COR-L47 (cell line): ENCODE results near the gene WDR6.
A peak's percentile ranks its signal among the peaks of the same experiment; 100 is the strongest.

Source experiments
- DNase-seq: peaks from one replicate; lab custom pipeline; 2025; lab: John Stamatoyannopoulos, UW

WDR6 gene

GRCh38 chr3:49007068-49007770 lies at the start of gene WDR6:
Gene WDR6, plus strand, starts transcription at chr3:49007391. Its CDS starts 41 bp downstream, at chr3:49007432.
- peak; percentile 93 for DNase-seq

- no peak for DNase-seq
These were observed 46.3 kb upstream of the WDR6 start for GRCh38 chr3:48960841-48961413.

GRCh38 chr3:48962340-48962739 lies 44.9 kb upstream of the WDR6 start:
- no peak for DNase-seq

- no peak for DNase-seq
These were observed 44.3 kb upstream of the WDR6 start for GRCh38 chr3:48962939-48963338.

GRCh38 chr3:48963591-48963990 lies 43.6 kb upstream of the WDR6 start:
- no peak for DNase-seq

GRCh38 chr3:48966367-48966766 lies 40.8 kb upstream of the WDR6 start:
- DNase-seq: no peak

GRCh38 chr3:48966876-48967361 lies 40.3 kb upstream of the WDR6 start:
- DNase-seq: no peak

- DNase-seq: no peak
These were observed 36.6 kb upstream of the WDR6 start for GRCh38 chr3:48970586-48970985.

GRCh38 chr3:48974076-48974864 lies 32.9 kb upstream of the WDR6 start:
- DNase-seq: no peak

- no peak for DNase-seq
These were observed 27.7 kb upstream of the WDR6 start for GRCh38 chr3:48979451-48979850.

GRCh38 chr3:48980295-48980694 lies 26.9 kb upstream of the WDR6 start:
- no peak for DNase-seq

- no peak for DNase-seq
These were observed 25.2 kb upstream of the WDR6 start for GRCh38 chr3:48982016-48982415.

- DNase-seq: no peak
These were observed 24.5 kb upstream of the WDR6 start for GRCh38 chr3:48982686-48983085.

GRCh38 chr3:48983096-48983495 lies 24.1 kb upstream of the WDR6 start:
- no peak for DNase-seq

GRCh38 chr3:48984663-48985062 lies 22.5 kb upstream of the WDR6 start:
- no peak for DNase-seq

- no peak for DNase-seq
These were observed 21.3 kb upstream of the WDR6 start for GRCh38 chr3:48985831-48986376.

- peak; percentile 49 for DNase-seq
These were observed 17.9 kb upstream of the WDR6 start for GRCh38 chr3:48989126-48989795.

- peak; percentile 50 for DNase-seq
These were observed 17.2 kb upstream of the WDR6 start, which contains the start of gene P4HTM for GRCh38 chr3:48989796-48990635. Gene P4HTM, plus strand, starts transcription at chr3:48990241. Its CDS starts 16 bp downstream, at chr3:48990257.

GRCh38 chr3:48990636-48991469 lies 16.3 kb upstream of the WDR6 start:
- DNase-seq: no peak
